Inferior parietal cortex (tissue), 1 donor: Measurements from ENCODE around the gene CEACAM16.
"Not testable (repeated sequence)": the region's sequence is repeated elsewhere in the genome, so short reads cannot be mapped to it uniquely, and the experiment has no call there.

ENCODE experiments used
- DNase-seq: peaks from one replicate; pipeline ENCODE4 v3.0.0-alpha.2; 2016; ENCODE audit errors: extremely low spot score

Gene CEACAM16, protein sequence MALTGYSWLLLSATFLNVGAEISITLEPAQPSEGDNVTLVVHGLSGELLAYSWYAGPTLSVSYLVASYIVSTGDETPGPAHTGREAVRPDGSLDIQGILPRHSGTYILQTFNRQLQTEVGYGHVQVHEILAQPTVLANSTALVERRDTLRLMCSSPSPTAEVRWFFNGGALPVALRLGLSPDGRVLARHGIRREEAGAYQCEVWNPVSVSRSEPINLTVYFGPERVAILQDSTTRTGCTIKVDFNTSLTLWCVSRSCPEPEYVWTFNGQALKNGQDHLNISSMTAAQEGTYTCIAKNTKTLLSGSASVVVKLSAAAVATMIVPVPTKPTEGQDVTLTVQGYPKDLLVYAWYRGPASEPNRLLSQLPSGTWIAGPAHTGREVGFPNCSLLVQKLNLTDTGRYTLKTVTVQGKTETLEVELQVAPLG

DNA sequence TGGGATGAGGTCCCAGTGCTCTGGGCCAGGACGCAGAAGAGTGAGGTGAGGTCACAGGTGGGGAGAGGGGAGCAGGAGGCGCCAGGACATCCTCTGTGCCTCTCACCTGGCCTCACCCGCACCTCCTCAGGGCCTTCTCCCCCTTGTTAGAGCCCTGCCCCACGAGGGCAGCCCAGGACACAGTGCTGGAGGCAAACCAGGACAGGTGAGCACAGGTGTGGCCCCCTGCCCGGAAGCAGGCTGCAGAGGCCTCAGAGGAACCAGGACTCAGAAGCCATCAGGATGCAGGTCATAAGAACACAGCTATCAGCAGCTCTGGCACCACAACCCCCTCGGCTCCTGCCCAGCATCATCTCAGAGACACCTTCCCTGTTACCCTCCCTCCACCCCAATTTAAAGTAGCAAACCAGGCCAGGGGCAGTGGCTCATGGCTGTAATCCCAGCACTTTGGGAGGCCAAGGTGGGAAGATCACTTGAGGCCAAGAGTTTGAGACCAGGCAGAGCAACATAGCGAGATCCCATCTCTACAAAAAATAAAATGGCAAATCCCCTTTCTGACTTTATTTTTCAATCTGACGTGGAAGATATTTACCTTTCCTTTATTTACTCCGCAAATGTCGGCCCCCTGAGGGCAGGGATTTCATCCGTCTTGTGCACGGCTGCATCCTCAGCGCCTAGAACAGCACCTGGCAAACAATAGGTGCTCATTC lies at the start of gene CEACAM16:
TSS of gene CEACAM16 (plus strand) at position 660 of the 710 bp plus-strand sequence. CDS start 2,306 bp downstream, outside the sequence.
- no peak for DNase-seq

DNA sequence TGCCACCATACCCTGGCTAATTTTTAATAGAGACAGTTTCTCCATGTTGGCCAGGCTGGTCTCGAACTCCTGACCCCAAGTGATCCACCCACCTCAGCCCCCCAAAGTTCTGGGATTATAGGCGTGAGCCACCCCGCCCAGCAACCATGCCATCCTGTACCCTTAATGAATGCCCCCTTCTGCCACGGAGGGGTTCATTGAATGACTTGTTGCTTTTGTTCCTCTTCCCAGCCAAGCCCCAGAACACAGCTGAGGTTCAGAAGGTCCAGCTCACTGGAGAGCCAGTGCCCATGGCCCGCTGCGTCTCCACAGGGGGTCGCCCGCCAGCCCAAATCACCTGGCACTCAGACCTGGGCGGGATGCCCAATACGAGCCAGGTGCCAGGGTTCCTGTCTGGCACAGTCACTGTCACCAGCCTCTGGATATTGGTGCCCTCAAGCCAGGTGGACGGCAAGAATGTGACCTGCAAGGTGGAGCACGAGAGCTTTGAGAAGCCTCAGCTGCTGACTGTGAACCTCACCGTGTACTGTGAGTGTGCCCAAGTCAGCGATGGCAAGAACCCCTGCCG lies 49.3 kb upstream of the CEACAM16 start:
- no peak for DNase-seq

DNA sequence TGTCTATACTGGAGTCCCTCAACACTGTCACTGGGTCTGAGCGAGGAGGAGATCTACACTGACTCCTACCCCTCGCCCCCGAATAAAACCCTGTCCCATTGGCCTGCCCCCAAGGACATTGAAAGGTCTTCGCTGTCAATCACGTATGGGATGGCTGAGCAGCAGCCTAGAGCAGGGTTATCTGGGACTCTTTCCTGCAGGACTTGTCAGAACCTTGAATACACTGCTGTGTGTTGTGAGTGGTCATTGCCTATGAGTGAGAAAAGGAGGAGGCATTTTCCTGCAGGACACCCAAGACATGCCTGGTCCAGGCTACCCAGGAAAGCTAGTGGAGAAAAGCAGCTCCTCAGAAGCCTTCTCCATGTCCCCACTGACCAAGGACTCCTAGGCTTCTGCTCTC lies 45.6 kb upstream of the CEACAM16 start:
- DNase-seq = no peak

DNA sequence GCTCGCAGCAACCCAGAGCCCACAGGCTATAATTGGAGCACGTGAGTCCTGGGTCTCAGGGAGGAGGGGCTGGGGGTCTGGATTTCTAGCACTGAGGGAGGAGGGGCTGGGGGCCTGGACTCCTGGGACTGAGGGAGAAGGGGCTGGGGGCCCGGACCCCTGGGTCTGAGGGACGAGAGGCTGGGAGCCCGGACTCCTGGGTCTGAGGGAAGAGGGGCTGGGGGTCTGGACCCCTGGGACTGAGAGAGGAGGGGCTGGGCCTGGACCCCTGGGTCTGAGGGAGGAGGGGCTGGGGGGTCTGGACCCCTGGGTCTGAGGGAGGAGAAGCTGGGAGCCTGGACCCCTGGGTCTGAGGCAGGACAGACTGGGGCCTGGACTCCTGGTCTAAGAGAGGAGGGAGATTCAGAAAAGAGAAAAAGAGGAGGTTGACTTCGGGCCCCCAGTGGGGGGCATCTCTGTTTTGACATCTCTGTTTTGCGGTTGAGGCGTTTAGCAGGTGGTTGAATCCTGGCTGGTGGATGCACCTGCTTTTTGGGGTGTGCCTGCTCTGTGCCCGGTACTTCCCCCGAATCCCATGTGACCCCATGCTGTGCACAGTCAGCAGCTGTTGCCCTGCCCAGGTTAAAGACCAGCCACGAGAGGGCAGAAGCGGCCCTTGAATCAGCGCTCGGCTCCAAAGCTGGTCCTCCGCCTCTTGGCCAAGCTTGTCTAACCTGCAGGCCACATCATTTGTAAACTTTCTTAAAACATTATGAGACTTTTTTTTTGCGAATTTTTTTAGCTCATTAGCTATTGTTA lies 44.8 kb upstream of the CEACAM16 start:
- no peak for DNase-seq

DNA sequence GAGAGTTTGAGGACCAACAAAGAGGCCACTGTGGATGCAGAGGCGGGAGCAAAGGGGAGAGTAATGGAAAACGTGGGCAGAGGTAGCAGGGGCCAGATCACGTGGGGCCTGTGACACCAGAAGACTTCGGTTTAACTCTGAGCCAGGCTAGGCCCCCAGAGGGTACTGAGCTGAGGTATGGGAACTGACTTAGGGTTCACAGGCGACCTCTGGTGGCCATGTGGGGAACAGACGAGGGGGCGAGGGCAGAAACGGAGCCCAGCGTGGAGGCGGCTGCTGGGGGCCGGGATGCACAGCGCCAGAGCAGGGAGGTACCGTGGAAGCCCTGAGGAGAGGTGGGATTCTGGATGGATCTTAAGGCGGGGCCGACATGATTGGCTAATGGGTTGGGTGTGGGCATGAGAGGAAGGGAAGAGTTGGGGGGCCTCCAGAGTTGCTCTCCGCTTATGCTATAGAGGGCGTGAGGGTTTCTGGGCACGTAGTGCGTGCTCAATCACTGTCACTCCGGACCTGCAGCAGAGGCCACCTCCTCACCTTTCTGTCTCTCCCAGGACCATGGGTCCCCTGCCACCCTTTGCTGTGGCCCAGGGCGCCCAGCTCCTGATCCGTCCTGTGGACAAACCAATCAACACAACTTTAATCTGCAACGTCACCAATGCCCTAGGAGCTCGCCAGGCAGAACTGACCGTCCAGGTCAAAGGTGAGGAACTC lies 41.6 kb upstream of the CEACAM16 start:
- peak; percentile 51 for DNase-seq

DNA sequence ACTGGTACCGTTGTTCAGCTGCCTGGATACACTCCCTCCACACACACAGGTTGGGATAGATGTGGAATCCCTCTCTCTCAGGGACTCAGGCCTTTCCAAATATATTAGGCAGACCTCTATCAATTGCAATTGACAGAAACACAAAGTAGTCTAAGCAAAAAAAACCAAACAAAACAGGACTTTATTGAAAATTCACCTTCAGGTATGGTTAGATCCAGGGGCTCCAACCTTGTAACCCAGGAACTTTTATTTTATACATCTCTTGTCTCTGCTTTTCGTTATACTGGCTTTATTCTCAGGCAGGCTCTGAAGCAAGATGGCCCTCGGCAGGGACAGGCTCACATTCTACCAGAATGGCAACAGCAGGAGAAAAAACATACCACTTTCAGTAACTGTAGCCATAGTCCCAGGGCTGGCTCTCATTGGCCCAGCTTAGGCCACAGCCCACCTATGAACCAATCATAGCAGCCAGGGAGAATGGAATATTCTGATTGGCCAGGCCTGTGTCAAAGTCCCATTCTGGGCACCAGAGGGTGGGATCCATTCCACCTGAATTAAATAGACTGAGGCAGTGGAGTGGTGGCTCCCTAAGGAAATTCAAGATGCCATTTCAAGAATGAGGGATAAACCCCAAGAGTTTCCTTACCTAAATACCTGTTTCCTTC lies 40.8 kb upstream of the CEACAM16 start:
- DNase-seq = no peak

DNA sequence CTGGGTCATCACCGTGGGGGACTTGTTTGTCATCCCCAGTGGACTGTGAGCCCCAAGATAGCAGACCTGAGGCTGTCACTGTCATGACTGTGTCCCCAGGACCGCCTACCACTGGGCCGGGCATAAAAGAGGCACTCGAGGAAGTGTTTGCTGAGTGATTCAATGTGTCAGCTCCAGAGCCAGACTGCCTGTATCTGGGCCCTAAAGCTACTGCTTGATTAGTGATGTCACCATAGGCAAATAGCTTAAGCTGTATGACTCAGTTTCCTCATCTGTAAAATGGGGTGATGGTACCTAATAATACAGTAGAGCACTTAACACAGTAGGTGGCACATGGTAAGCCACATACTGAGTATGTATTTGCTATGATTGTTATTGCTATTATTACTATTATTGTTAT lies 38.9 kb upstream of the CEACAM16 start:
- no peak for DNase-seq

DNA sequence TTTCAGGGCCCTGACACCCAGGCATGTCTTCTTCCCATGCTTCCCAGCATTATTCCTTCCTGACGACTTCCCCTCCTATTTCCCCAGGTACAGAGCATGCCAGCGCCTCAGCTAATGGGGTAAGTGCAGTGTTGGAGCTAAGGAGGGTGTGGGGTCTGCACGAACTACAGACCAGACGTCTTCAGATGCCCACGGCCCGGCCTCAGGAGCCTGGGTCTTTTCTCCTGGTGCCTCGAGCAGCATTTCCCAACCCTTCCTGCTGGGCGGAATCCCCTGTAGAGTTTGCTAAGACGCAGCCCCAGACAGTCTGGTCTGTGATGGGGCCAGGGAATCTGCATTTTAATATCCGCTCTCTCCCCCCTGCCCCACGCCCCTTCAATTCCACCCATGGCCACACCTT lies 37.7 kb upstream of the CEACAM16 start:
- DNase-seq = no peak

DNA sequence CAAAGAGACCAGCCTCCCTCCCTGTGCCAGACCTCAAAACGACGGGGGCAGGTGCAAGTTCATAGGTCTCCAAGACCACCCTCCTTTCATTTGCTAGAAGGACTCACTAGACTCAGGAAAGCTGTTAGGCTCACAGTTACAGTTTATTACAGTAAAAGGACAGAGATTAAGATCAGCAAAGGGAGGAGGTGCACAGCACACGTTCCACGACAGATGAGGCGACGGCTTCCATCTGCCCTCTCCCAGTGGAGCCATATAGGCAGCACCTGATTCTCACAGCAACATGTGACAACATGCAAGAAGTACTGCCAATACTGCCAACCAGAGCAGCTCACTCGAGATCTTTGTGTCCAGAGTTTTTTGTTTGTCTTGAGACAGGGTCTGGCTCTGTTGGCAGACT lies 37.0 kb upstream of the CEACAM16 start:
- no peak for DNase-seq

DNA sequence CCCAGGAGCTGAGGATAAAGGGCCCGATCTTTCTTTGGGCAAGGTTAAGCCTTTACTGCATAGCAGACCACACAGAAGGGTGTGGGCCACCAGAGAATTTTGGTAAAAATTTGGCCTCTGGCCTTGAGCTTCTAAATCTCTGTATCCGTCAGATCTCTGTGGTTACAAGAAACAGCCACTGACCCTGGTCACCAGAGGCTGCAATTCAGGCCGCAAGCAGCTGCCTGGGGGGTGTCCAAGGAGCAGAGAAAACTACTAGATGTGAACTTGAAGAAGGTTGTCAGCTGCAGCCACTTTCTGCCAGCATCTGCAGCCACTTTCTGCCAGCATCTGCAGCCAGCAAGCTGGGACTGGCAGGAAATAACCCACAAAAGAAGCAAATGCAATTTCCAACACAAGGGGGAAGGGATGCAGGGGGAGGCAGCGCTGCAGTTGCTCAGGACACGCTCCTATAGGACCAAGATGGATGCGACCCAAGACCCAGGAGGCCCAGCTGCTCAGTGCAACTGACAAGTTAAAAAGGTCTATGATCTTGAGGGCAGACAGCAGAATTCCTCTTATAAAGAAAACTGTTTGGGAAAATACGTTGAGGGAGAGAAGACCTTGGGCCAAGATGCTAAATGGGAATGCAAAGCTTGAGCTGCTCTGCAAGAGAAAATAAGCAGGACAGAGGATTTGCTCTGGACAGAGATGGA lies 36.1 kb upstream of the CEACAM16 start:
- DNase-seq = no peak

DNA sequence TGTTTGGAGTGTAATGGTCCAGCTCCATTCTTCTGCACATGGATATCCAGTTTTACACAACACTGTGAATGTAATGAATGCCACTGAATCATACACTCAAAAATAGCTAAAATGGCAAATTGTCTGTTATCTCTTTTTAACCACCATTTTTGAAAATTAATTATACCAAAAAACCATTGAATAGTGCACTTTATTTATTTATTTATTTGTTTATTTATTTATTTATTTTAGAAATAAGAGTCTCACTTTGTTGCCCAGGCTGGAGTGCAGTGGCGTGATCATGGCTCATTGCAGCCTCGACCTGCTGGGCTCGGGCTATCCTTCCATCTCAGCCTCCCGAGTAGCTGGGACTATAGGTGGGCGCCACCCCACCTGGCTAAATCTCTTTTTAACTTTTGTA lies 35.0 kb upstream of the CEACAM16 start:
- DNase-seq = no peak

DNA sequence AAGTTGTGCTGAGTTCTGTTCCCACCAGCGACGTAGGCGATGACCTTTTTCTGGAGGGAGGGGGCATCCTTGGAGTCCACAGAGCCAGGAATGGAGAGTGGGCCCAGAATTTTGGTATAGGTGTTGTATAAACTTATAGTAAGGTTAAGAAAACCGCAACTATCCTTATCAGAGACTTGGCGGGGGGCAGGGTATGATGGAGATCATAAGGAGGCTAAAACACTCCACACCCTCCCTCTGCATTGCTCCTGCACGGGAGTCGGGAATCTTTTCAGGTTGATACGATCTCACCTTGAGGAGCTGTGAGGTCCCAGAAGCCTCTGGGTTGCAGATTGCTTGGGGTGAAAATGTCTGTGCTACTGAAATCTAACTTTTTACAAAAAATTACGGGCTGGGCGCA lies 34.0 kb upstream of the CEACAM16 start:
- no peak for DNase-seq

DNA sequence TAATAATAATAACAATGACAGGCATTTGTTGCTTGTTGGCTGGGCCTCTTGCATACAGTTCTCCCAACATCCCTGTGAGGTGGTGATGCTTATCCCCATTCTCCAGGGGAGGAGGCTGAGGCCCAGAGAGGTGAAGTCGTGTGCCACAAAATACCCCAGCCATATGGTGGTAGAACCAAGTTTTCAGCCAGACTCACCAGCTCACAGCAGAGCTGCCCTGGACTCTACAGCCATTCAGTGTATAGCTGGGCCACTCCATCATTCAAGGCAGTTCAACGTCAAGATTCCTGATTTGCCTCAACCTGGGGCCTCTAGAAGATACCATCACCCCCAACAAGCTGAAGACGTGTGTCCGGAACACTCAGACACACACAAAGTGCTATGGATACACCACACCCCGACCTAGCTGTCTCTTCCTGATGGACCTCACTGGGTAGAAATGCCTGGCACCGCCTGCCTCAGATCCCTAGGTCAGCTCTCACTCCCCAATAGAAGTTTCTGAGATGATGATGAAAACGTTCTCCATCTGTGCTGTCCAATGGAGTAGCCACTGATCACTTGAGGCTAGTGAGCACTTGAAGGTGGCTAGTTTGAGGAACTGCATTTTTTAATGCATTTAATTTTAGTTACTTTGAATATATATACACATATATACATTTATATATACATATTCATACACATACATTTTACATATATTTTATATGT lies 31.9 kb upstream of the CEACAM16 start:
- no peak for DNase-seq

DNA sequence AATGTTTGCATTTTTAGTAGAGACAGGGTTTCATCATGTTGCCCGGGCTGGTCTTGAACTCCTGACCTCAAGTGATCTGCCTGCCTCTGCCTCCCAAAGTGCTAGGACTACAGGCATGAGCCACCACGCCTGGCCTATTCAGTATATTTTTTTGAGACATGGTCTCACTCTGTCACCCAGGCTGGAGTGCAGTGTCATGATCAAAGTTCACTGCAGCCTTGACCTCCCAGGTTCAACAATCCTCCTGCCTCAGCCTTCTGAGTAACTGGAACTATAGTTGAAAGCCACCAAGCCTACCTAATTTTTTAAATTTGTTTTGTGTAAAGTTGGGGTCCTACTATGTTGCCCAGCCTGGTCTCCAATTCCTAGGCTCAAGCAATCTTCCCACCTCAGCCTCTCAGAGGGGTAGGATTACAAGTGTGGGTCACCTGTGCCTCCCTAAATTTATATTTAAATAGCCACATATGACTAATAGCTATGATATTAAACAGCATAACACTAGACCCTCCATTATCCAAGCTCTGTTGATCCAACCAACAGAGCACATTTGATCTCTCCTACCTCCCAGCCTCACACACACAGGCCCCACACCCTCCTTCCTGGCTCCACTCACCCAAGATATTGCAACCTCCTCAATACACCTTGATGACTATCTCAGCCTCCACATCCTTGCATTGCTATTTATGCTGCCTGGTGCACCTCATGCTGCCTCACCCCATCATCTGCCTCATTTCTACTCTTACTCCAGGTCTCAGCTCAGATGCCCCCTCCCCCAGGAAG lies 29.8 kb upstream of the CEACAM16 start:
- DNase-seq = no peak

DNA sequence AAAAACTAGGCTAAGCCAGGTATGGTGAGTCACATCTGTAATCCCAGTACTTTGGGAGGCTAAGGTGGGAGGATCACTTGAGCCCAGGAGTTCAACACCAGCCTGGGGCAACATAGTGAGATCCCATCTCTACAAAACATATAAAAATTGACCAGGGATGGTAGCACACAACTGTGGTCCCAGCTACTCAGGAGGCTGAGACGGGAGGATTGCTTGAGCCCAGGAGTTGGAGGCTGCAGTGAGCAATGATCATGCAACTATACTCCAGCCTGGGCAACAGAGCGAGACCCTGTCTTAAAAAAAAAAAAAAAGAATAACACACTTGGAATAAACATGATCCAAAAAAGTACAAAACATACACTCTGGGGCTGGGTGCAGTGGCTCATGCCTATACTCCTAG lies 28.9 kb upstream of the CEACAM16 start:
- not testable (repeated sequence) for DNase-seq

DNA sequence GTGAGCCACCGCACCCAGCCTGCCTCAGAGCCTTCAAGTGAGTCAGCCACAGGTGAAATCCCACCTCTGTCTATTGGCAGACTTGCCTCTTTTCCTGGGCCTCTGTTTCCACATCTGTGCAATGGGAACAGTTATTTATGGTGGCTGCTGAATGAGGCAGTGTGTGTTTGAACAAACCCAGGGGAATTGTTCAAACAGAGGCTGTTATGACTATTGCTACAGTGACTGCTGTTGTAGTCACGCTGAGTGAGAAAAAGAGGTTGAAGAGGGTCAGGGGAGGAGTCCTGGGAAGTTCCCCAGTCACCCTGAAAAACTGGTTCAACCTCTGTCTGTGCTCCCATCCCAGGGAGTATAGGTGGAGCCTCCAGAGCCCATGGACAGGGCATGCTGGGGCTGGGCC lies 27.6 kb upstream of the CEACAM16 start, which contains the start of gene CEACAM19:
TSS of gene CEACAM19 (plus strand) at position 83 of the 400 bp plus-strand sequence. CDS start 450 bp downstream, outside the sequence.
- no peak for DNase-seq

DNA sequence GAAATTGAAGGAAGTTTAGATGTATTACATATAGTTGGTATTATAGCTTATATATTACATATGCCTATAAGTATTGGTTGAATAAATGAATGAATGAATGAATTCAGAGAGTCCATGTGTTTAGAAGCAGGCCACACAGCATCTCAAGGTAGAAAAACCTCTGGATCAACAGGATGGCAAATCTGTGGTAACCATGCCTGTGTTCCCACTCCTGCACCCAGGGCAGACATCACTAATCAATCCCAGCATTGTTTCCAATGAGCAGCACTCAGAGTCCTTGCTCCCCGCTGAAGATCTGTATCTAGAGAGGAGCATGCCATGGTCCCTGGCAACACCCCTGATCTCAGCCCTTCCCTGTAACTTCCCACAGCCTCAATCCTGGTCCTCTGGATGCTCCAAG lies 26.7 kb upstream of the CEACAM16 start:
- DNase-seq = no peak

DNA sequence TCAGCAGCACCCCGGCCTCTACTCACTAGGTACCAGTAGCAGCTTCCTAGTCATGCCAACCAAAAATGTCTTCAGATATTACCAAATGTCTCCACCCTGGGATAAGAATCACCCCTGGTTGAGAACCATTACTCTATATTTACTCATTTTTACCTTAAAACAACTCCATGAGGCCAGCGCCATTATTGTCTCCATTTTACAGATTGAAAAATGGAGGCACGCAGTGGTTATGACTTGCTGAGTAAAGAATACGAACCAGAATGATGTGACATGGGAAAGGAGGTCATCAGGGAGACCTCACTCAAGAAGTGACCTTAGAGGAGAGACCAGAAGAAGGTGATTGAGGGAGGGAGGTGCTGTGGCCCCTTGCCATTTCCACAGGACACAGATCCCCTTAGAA lies 25.4 kb upstream of the CEACAM16 start:
- no peak for DNase-seq

DNA sequence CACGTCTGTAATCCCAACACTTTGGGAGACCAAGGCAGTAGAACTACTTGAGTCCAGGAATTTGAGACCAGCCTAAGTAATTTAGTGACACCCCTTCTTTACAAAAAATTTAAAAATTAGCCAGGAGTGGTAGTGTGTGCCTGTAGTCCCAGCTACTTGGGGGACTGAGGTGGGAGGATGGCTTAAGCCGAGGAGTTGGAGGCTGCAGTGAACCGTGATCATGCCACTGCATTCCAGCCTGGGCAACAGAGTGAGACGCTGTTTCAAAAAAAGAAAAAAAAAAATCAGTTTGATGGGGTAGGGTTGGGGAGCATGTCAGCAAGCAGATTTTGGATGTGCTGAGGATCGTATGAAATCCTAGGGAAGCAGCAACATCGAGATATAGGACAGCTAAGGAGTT lies 23.4 kb upstream of the CEACAM16 start:
- DNase-seq = no peak
